SHP77 (cell line): ENCODE measurements around the gene FAAP20.
A peak's percentile ranks its signal among the peaks of the same experiment; 100 is the strongest.

Experiments
- DNase-seq, 2 experiments: peaks; one replicate each; lab custom pipeline; 2025; lab: John Stamatoyannopoulos, UW

FAAP20 gene

GRCh38 chr1:2194898-2195673 lies 514 bp upstream of the FAAP20 start:
- peak; percentile 66 to 78 for DNase-seq

GRCh38 chr1:2193514-2194281 lies 874 bp downstream of the FAAP20 start:
- no peak for DNase-seq

DNA sequence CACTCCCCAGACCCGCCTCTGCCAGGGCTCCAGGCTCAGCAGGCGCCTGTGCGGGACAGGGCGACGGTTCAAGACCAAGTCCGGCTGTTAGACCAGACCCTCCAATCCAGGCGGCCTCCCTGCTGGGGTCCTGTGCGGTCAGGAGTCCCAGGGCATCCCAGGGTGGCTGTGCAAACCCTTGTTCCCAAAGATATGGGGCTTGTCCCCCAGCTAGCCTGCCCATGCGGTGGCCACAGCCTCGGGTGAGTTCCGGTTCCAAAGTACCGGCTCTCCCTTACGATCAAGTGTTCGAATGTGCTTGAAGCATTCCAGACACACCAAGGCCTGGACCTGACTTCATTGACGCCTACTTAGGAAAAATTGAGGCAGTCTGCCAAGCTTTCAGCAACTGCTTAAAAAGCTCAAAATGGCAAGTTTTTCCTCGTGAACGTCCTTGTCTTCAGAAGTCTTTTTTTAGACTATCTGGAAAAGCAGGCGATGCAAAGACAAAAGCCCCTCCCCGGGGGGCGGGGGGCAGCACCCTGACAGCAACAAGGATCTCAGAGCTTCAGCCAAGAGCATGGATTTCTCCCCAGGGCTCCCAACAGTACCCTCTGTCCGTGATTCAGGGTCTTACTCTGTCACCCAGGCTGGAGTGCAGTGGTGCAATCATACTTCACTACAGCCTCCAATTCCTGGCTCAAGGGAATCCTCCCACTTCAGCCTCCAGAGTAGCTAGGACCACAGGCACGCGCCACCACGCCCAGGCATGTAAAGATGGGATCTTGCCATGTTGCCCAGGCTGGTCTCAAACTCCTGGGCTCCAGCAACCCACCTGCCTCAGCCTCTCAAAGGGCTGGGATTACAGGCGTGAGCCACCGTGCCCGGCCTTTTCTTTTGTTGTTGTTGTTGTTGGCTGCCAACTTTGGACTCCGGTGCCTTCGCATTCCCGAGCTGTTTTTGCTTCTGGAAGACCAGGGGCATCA lies 2.3 kb downstream of the FAAP20 start:
- no peak for DNase-seq

GRCh38 chr1:2190491-2190976 lies 4.0 kb downstream of the FAAP20 start:
- no peak for DNase-seq

GRCh38 chr1:2189459-2190425 lies 4.8 kb downstream of the FAAP20 start:
- DNase-seq = peak; percentile 93 to 95

GRCh38 chr1:2188336-2188735 lies 6.2 kb downstream of the FAAP20 start:
- DNase-seq = no peak

GRCh38 chr1:2187619-2188018 lies 7.0 kb downstream of the FAAP20 start:
- no peak for DNase-seq

GRCh38 chr1:2186901-2187300 lies 7.7 kb downstream of the FAAP20 start:
- no peak for DNase-seq

DNA sequence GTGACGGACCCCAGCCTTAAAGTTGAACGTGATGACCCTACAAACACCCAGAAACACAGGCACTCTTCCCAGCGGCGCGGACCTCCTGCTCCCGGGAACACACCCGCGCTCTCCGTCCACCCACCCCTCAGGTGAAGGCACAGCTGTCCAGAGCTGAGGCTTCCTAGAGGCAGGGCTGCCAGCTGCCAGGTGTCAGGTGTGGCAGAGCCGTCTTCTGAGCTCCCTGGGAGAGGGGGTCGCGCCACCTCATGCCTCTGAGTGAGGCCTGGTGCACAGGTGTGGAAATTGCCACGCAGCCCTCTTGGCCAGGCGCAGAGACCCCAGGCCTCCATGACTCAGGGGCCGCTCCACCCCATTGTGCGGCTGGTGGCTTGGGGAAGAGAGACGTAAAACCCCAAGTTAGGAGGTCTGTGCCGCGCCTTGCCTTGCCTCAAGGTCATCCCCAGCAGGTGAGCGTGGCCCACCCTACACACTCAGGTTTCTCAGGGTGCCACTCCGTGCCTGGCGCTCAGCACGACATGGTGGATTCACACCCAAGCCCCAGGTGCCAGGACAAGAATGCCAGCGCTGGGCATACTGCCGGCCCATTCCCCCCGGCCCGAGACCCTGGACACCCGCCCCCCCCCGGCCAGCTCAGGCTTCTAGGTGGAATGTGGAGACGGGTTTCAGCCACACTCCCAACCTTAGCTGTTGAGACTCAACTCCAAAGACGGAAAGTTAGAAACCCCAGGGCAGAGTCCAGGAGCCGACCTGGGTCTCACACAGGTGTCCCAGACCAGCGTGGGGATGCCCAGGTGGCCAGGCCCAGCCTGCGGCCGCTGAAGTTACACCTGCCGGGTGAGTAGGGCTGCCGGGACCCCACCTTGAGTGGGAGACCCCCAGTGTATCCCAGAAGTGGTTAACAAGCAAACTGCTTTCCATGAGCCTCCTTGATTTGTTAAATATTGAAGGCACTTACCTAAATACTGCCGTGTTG lies 8.4 kb downstream of the FAAP20 start:
- no peak for DNase-seq

DNA sequence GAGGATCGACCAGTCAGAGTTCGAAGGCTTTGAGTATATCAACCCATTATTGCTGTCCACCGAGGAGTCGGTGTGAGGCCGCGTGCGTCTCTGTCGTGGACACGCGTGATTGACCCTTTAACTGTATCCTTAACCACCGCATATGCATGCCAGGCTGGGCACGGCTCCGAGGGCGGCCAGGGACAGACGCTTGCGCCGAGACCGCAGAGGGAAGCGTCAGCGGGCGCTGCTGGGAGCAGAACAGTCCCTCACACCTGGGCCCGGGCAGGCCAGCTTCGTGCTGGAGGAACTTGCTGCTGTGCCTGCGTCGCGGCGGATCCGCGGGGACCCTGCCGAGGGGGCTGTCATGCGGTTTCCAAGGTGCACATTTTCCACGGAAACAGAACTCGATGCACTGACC lies 9.6 kb downstream of the FAAP20 start:
- no peak for DNase-seq

- DNase-seq = no peak
Observed at GRCh38 chr1:2184531-2184930, 10.0 kb downstream of the FAAP20 start.

- DNase-seq = no peak
Observed at GRCh38 chr1:2183937-2184334, 10.6 kb downstream of the FAAP20 start.

GRCh38 chr1:2182376-2182775 lies 12.2 kb downstream of the FAAP20 start:
- no peak for DNase-seq

- no peak for DNase-seq
Observed at GRCh38 chr1:2181752-2182151, 12.8 kb downstream of the FAAP20 start.

GRCh38 chr1:2181271-2181670 lies 13.3 kb downstream of the FAAP20 start:
- no peak for DNase-seq

DNA sequence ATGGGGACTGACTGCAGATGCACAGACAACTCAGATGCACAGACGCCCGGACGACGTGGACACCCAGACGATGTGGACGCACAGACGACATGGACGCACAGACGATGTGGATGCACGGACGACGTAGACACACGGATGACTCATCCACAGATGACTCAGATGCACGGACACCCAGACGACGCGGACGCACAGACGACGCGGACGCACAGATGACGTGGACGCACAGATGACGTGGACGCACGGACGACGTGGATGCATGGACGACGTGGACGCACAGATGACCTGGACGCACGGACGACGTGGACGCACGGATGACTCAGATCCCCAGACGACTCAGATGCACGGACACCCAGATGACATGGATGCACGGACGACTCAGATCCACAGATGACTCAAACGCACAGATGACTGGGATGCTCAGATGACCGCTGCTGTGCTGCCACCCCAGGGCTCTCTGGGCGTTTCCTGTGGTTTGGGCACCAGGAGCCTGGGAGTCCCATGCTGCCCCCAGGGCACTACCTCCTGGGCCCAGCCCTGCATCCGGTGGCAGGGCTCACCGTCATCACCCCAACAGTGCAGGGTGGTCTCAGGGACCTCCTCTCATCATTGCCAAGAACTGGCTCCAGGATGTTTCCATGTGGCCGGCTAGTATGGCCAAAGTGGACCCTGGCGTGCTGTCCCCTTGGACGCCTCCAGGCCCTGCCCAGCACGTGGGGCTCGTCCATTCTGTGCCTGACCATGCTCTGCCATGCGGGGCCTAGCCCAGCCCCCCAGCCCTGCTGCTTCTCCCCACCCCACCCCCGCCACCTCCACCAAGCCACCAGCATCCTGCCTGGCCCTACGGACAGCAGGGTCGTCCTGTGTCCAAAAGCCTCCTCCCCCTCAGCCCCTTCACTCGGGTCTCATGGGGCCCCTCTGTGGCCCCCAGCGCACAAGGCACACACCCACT lies 14.0 kb downstream of the FAAP20 start:
- DNase-seq = no peak

DNA sequence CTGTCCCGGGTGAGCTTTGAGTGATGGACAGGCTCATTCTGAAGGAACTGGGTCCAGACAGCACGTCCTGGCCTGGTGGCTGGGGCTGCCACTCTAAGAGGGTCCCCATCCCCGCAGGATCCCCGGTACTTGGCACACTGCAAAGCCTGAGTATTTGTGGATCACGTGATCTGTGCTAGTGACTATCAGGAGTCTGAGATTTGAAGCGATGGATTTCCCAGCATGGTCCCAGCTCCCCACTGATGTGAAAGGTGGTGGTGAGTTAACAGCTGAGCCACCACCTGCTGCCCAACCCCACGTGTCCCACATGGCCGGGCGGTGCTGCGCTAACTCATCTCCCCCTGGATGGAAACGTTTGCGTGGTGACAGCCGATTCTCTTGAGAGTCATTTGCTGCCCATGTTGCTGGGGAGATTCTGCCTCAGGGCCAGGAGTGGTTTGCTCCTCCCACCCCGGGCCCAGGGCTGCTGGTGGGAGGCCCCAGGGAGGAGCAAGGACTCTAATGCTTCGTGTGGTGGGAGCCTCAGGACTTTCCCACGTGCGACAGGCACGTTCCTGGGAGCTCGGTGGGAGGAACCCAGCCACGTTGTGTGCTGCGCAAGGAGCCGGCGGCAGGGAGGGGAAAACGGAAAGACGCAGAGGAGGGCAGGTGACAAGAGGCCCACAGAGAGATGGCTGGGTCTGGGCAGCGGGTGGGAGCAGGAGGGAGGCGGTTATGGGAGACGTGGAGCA lies 15.1 kb downstream of the FAAP20 start:
- no peak for DNase-seq

DNA sequence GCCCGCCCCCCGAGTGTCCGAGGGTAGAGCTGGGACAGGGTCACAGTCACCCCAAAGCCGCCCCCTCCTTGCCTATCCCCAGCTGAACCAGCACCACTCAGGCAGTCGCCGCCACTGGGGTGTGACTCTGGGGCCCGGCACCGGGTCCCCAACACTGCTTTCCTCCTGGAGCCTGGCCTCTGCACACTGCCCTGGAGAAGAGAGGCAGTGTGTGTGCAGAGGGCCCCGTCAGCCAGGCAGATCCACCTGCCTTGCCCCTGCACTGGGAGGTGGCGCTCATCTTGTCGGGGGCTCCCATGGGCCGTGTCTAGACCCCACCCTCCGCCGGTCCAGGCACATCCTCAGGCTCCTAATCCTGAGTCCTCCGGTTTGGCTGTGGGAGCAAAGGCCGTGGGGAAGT lies 15.7 kb downstream of the FAAP20 start:
- DNase-seq = no peak
